Natural killer cell (primary cell): ENCODE measurements around the gene FRMPD1. TPM values are rescaled to one million over a fixed set of nuclear protein-coding genes. Genes with fewer than 3 reads are reported as not detected.

Source experiments
- ATAC-seq, 3 donors: fragments of 150-1000 bp in 2 of 3; fragments of 200-7000 bp in 1 of 3; cut with Tn5 transposase; 1 replicate in 1 of 3; 2 replicates in 2 of 3; pipeline ENCODE4 v1.10.0; 2021; ENCODE audit warnings: mild to moderate bottlenecking in 2 of 3, moderate library complexity in 2 of 3
- DNase-seq, 2 donors: peaks; one replicate each; pipeline versions ENCODE4 v3.0.0 to v3.0.0-alpha.2; 2013 to 2021; ENCODE audit warnings: mixed read lengths in 1 of 2
- H3K27ac ChIP-seq: one replicate; pipeline ENCODE4 v1.5.1; 2013; ENCODE audit warnings: mild to moderate bottlenecking, low read length
- H3K27me3 ChIP-seq: one replicate; pipeline ENCODE4 v1.6.1; 2013; ENCODE audit warnings: low read length; ENCODE audit not compliant: control insufficient read depth, insufficient read depth
- H3K36me3 ChIP-seq: one replicate; pipeline ENCODE4 v1.6.1; 2013; ENCODE audit warnings: low read length; ENCODE audit not compliant: control insufficient read depth, insufficient read depth
- H3K4me1 ChIP-seq: one replicate; pipeline ENCODE4 v1.6.1; 2013; ENCODE audit warnings: low read length; ENCODE audit not compliant: control insufficient read depth, insufficient read depth
- H3K4me3 ChIP-seq: one replicate; pipeline ENCODE4 v1.5.1; 2013; ENCODE audit warnings: low read length
- H3K9me3 ChIP-seq: one replicate; pipeline ENCODE4 v1.6.1; 2013; ENCODE audit warnings: low read length; ENCODE audit not compliant: control insufficient read depth, insufficient read depth
- H3K27ac Mint-ChIP-seq, 2 donors: one replicate each; pipeline ENCODE4 v1.8.0; 2022; ENCODE audit warnings: mild to moderate bottlenecking in 2 of 2, mixed read lengths in 2 of 2, moderate library complexity in 1 of 2
- H3K27me3 Mint-ChIP-seq, 2 donors: one replicate each; pipeline ENCODE4 v1.8.0; 2022; ENCODE audit warnings: low read depth in 2 of 2, mixed read lengths in 2 of 2
- H3K36me3 Mint-ChIP-seq: one replicate; pipeline ENCODE4 v1.8.0; 2022; ENCODE audit warnings: mixed read lengths
- H3K4me1 Mint-ChIP-seq, 2 donors: one replicate each; pipeline ENCODE4 v1.8.0; 2022; ENCODE audit warnings: mixed read lengths in 2 of 2
- H3K4me3 Mint-ChIP-seq: one replicate; pipeline ENCODE4 v1.8.0; 2022; ENCODE audit warnings: mild to moderate bottlenecking, moderate library complexity, mixed read lengths
- H3K9me3 Mint-ChIP-seq, 2 donors: one replicate each; pipeline ENCODE4 v1.8.0; 2022; ENCODE audit warnings: mixed read lengths in 2 of 2
- CTCF ChIP-seq: fragments of 200-600 bp; IDR thresholded peaks from one replicate; pipeline ENCODE4 v1.8.0; 2022; ENCODE audit warnings: antibody characterized with exemption
- WGBS: methylation state at CpG from one replicate; pipeline ENCODE4 v1.1.7; 2013; ENCODE audit warnings: missing lambda C conversion rate; ENCODE audit not compliant: insufficient coverage; 5-methylcytosine and 5-hydroxymethylcytosine counted together
- intact Hi-C: fragments of 100-400 bp; cut with micrococcal nuclease; formaldehyde crosslinking; loops from one replicate; pipeline ENCODE4 v1.14.2; 2022
- total RNA-seq, 4 donors: library from RNA; stranded (reverse); fragments of 120-200 nt in 1 of 4; gene quantifications; one replicate each; pipeline versions ENCODE4 v1.2.3 to v1.2.4, GENCODE V29; 2013 to 2022

Gene FRMPD1
- total RNA-seq, 3 donors from 2014 or later (not counting 1 experiment from before 2014, with no cell fraction given) = not detected

- intact Hi-C loops = no loop called here
- no peak overlapping the region for H3K27ac Mint-ChIP-seq
- Histone ChIP-seq H3K27me3 (peaks cover 5% of the 10 kb centered on the region), H3K4me3 (no peak overlapping the region), H3K27ac (no peak overlapping the region), H3K4me1 (no peaks in the 10 kb centered on the region), H3K36me3 (no peaks in the 10 kb centered on the region), H3K9me3 (no peaks in the 10 kb centered on the region)
- no peak overlapping the region for H3K4me3 Mint-ChIP-seq
- ATAC-seq (no peak), DNase-seq (no peak)
- WGBS = 81% methylated on average over 5 of the region's 5 CpGs
- H3K36me3 Mint-ChIP-seq = no peaks in the 10 kb centered on the region
- H3K4me1 Mint-ChIP-seq = no peaks in the 10 kb centered on the region
- no peaks in the 10 kb centered on the region for H3K9me3 Mint-ChIP-seq
- H3K27me3 Mint-ChIP-seq = peaks cover 33 to 37% of the 10 kb centered on the region in 2 donors
- no peak for TF ChIP-seq CTCF
Observed at GRCh38 chr9:37694355-37694754, 43.6 kb downstream of the FRMPD1 start.

GRCh38 chr9:37696528-37696927 lies 45.8 kb downstream of the FRMPD1 start:
- DNase-seq (no peak), ATAC-seq (no peak)
- Histone ChIP-seq H3K27ac (no peak overlapping the region), H3K9me3 (no peaks in the 10 kb centered on the region), H3K4me3 (no peak overlapping the region), H3K4me1 (no peaks in the 10 kb centered on the region), H3K36me3 (no peaks in the 10 kb centered on the region), H3K27me3 (peaks cover 5% of the 10 kb centered on the region)
- Mint-ChIP-seq H3K9me3 (no peaks in the 10 kb centered on the region), H3K27me3 (peaks cover 23 to 27% of the 10 kb centered on the region in 2 donors), H3K27ac (no peak overlapping the region), H3K4me1 (no peaks in the 10 kb centered on the region), H3K36me3 (no peaks in the 10 kb centered on the region), H3K4me3 (no peak overlapping the region)
- no CpG with 5 or more reads among the region's 1 CpG for WGBS
- TF ChIP-seq CTCF = no peak
- intact Hi-C loops = no loop called here

GRCh38 chr9:37700131-37700530 lies 49.4 kb downstream of the FRMPD1 start:
- ATAC-seq = no peak
- no peak overlapping the region for H3K27ac ChIP-seq

More at GRCh38 chr9:37700131-37700530, 49.4 kb downstream of the FRMPD1 start:
- H3K27me3 Mint-ChIP-seq = peaks cover 6 to 13% of the 10 kb centered on the region in 2 donors
- H3K36me3 ChIP-seq = no peaks in the 10 kb centered on the region
- H3K27me3 ChIP-seq = no peaks in the 10 kb centered on the region
- no peaks in the 10 kb centered on the region for H3K4me1 Mint-ChIP-seq
- no peak for DNase-seq
- 69% methylated on average over 2 of the region's 3 CpGs for WGBS
- H3K9me3 Mint-ChIP-seq = no peaks in the 10 kb centered on the region
- TF ChIP-seq CTCF = no peak
- H3K4me3 ChIP-seq = no peak overlapping the region
- intact Hi-C loops = no loop called here
- H3K36me3 Mint-ChIP-seq = no peaks in the 10 kb centered on the region
- H3K27ac Mint-ChIP-seq = no peak overlapping the region
- no peaks in the 10 kb centered on the region for H3K9me3 ChIP-seq
- H3K4me1 ChIP-seq = no peaks in the 10 kb centered on the region
- H3K4me3 Mint-ChIP-seq = no peak overlapping the region
